ENCODE measurements around the gene P2RY12. TPM values are rescaled to one million over a fixed set of nuclear protein-coding genes. Genes with fewer than 3 reads are reported as not detected.

Gene P2RY12
- total and polyA plus RNA-seq, 2 donors (not counting 1 experiment from before 2014, with no cell fraction given), result 0.42 to 0.79 TPM

GRCh38 chr3:151410891-151411559 is 26.5 kb upstream of the P2RY12 start:
- Histone ChIP-seq H3K9ac (ENCODE audit: low read length) (no peak overlapping the region), H2AFZ (ENCODE audit: insufficient read depth, low read depth, low read length, poor library complexity, severe bottlenecking) (no peak overlapping the region), H3K27ac (ENCODE audit: low read length in 2 of 2) (no peak overlapping the region), H3K9me3 (ENCODE audit: control extremely low read depth in 1 of 3, control insufficient read depth in 2 of 3, insufficient read depth in 1 of 3, low read length in 2 of 3) (peaks cover 0 to 4% (median 3%) of the 10 kb centered on the region in 3 donors), H3K4me3 (ENCODE audit: control extremely low read depth in 1 of 5, extremely low read depth in 1 of 5, insufficient read depth in 1 of 5, low read depth in 2 of 5, low read length in 4 of 5) (no peak overlapping the region), H3K36me3 (replicated peaks in 1 of 2; ENCODE audit: control extremely low read depth in 1 of 2, control insufficient read depth in 1 of 2, extremely low read depth in 1 of 2, insufficient read depth in 2 of 2, low read length in 1 of 2) (no peaks in the 10 kb centered on the region), H3K79me2 (ENCODE audit: control insufficient read depth, insufficient read depth, low read length) (no peaks in the 10 kb centered on the region), H3K4me1 (ENCODE audit: control insufficient read depth in 2 of 2, insufficient read depth in 2 of 2, low read length in 2 of 2) (no peaks in the 10 kb centered on the region), H3K27me3 (replicated peaks in 1 of 4; ENCODE audit: control extremely low read depth in 1 of 4, control insufficient read depth in 3 of 4, insufficient read depth in 4 of 4, low read length in 3 of 4) (no peaks in the 10 kb centered on the region), H3K4me2 (replicated peaks; ENCODE audit: low read depth, low read length, poor library complexity, severe bottlenecking) (no peak overlapping the region), H4K20me1 (ENCODE audit: control insufficient read depth, insufficient read depth, low read length, poor library complexity, severe bottlenecking) (no peaks in the 10 kb centered on the region)
- intact Hi-C loops (cut with micrococcal nuclease), result no loop called here
- Mint-ChIP-seq H3K27ac (no peak overlapping the region), H3K4me3 (peak overlapping the region; percentile 37), H3K9me3 (ENCODE audit: insufficient read depth) (no peaks in the 10 kb centered on the region), H3K4me1 (peaks cover 15% of the 10 kb centered on the region), H3K27me3 (no peaks in the 10 kb centered on the region)
- ChIA-PET CTCF (interaction anchor here (0.6 to 3.4 kb wide), 7 partner anchors 12 to 456 kb away, joined by 3 to 12 read pairs (median 5); no protein-coding TSS in a partner anchor), POLR2A (no interaction called here)
- 84% methylated on average over 9 of the region's 9 CpGs for WGBS (ENCODE audit: insufficient coverage)
- DNase-seq (no peak), ATAC-seq (ENCODE audit: low read depth) (no peak)
- TF ChIP-seq EZH2 (IDR thresholded peaks at IDR 0.05; ENCODE audit: borderline replicate concordance, insufficient read depth, low read depth, low read length, poor library complexity, severe bottlenecking) (no peak), CTCF (IDR thresholded peaks at IDR 0.05) (no peak)

GRCh38 chr3:151407928-151408327 is 23.4 kb upstream of the P2RY12 start:
- Histone ChIP-seq H3K36me3 (replicated peaks in 1 of 2; ENCODE audit: control extremely low read depth in 1 of 2, control insufficient read depth in 1 of 2, extremely low read depth in 1 of 2, insufficient read depth in 2 of 2, low read length in 1 of 2) (no peaks in the 10 kb centered on the region), H3K79me2 (ENCODE audit: control insufficient read depth, insufficient read depth, low read length) (no peaks in the 10 kb centered on the region), H3K4me1 (ENCODE audit: control insufficient read depth in 2 of 2, insufficient read depth in 2 of 2, low read length in 2 of 2) (no peaks in the 10 kb centered on the region), H3K9me3 (ENCODE audit: control extremely low read depth in 1 of 3, control insufficient read depth in 2 of 3, insufficient read depth in 1 of 3, low read length in 2 of 3) (peaks cover 0 to 2% (median under 1%) of the 10 kb centered on the region in 3 donors), H3K4me2 (replicated peaks; ENCODE audit: low read depth, low read length, poor library complexity, severe bottlenecking) (no peak overlapping the region), H3K9ac (ENCODE audit: low read length) (no peak overlapping the region), H3K4me3 (ENCODE audit: control extremely low read depth in 1 of 5, extremely low read depth in 1 of 5, insufficient read depth in 1 of 5, low read depth in 2 of 5, low read length in 4 of 5) (no peak overlapping the region), H3K27ac (ENCODE audit: low read length in 2 of 2) (no peak overlapping the region), H3K27me3 (replicated peaks in 1 of 4; ENCODE audit: control extremely low read depth in 1 of 4, control insufficient read depth in 3 of 4, insufficient read depth in 4 of 4, low read length in 3 of 4) (no peaks in the 10 kb centered on the region), H2AFZ (ENCODE audit: insufficient read depth, low read depth, low read length, poor library complexity, severe bottlenecking) (no peak overlapping the region), H4K20me1 (ENCODE audit: control insufficient read depth, insufficient read depth, low read length, poor library complexity, severe bottlenecking) (no peaks in the 10 kb centered on the region)
- Mint-ChIP-seq H3K9me3 (ENCODE audit: insufficient read depth) (no peaks in the 10 kb centered on the region), H3K4me1 (peaks cover 15% of the 10 kb centered on the region), H3K4me3 (no peak overlapping the region), H3K27me3 (no peaks in the 10 kb centered on the region), H3K27ac (no peak overlapping the region)
- no peak for DNase-seq
- POLR2A ChIA-PET, result no interaction called here
- no CpG with 5 or more reads among the region's 2 CpGs for WGBS (ENCODE audit: insufficient coverage)
- intact Hi-C loops (cut with micrococcal nuclease), result no loop called here
- CTCF ChIA-PET, result no interaction called here
- ATAC-seq (ENCODE audit: low read depth), result no peak
- TF ChIP-seq CTCF (IDR thresholded peaks at IDR 0.05), result no peak
- TF ChIP-seq EZH2 (IDR thresholded peaks at IDR 0.05; ENCODE audit: borderline replicate concordance, insufficient read depth, low read depth, low read length, poor library complexity, severe bottlenecking), result no peak
